Osteocyte (in vitro differentiated cells): Measurements from ENCODE around the gene NR4A1. TPM values are rescaled to one million over a fixed set of nuclear protein-coding genes. Genes with fewer than 3 reads are reported as not detected.

Experiments used
- DNase-seq: peaks from one replicate; pipeline ENCODE4 v3.0.0; 2021; ENCODE audit warnings: mixed read lengths; ENCODE audit not compliant: unreplicated experiment; ENCODE audit errors: extremely low spot score
- H3K27ac Mint-ChIP-seq: one replicate; pipeline ENCODE4 v1.8.0; 2021; ENCODE audit warnings: mild to moderate bottlenecking, mixed read lengths; ENCODE audit not compliant: unreplicated experiment
- H3K27me3 Mint-ChIP-seq: one replicate; pipeline ENCODE4 v1.8.0; 2021; ENCODE audit warnings: mixed read lengths; ENCODE audit not compliant: unreplicated experiment
- H3K36me3 Mint-ChIP-seq: one replicate; pipeline ENCODE4 v1.8.0; 2021; ENCODE audit warnings: mixed read lengths; ENCODE audit not compliant: unreplicated experiment
- H3K4me1 Mint-ChIP-seq: one replicate; pipeline ENCODE4 v1.8.0; 2021; ENCODE audit warnings: mixed read lengths; ENCODE audit not compliant: unreplicated experiment
- H3K4me3 Mint-ChIP-seq: one replicate; pipeline ENCODE4 v1.8.0; 2021; ENCODE audit warnings: mild to moderate bottlenecking, moderate library complexity, mixed read lengths; ENCODE audit not compliant: unreplicated experiment
- H3K9me3 Mint-ChIP-seq: one replicate; pipeline ENCODE4 v1.8.0; 2021; ENCODE audit warnings: mixed read lengths; ENCODE audit not compliant: unreplicated experiment
- total RNA-seq: library from RNA; stranded (reverse); gene quantifications from 2 replicates; pipeline ENCODE4 v1.2.1, GENCODE V29; 2021
- TF ChIP-seq, protein P1 (sequence below): fragments of 200-600 bp; sonication (generic); IDR thresholded peaks from 2 replicates; pipeline ENCODE4 v1.5.0; 2021; ENCODE audit warnings: antibody characterized with exemption, mild to moderate bottlenecking, moderate library complexity

NR4A1 gene
- total RNA-seq, 1 donor from 2014 or later: 13.0 TPM

DNA sequence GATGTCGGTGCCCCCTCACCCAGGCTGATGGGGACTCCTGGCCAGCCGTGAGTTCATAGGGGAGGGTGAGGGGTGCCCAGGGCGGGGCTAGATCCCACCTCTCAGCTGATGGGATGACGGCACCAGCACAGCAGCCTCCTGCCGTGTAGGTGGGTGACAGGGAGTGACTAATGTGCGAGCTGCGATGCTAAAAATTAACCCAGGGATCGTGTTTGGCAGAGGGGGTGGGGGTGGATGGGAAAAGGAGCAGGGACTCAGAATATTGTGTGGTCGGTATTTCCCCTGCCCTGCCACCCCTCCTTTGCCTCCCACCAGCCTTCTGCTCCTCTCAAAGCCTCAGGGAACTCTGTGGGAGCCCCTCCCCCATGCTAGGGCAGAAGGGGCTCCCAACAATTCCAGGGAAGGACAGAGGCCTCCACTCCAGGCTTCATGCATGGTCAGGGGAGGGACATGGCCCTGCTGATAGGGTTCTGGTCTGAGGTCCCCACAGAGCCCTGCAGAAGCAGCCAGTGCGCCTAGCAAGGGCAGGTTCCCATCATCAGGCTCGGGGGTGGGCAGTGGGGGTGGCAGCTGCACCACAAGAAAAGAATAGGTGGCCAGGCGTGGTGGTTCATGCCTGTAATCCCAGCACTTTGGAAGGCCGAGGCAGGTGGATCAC, 32.0 kb upstream of the NR4A1 start:
- Mint-ChIP-seq H3K27ac (no peak overlapping the region), H3K4me3 (no peak overlapping the region), H3K27me3 (no peaks in the 10 kb centered on the region), H3K4me1 (peaks cover 21% of the 10 kb centered on the region), H3K9me3 (no peaks in the 10 kb centered on the region), H3K36me3 (no peaks in the 10 kb centered on the region)
- TF ChIP-seq, protein P1, sequence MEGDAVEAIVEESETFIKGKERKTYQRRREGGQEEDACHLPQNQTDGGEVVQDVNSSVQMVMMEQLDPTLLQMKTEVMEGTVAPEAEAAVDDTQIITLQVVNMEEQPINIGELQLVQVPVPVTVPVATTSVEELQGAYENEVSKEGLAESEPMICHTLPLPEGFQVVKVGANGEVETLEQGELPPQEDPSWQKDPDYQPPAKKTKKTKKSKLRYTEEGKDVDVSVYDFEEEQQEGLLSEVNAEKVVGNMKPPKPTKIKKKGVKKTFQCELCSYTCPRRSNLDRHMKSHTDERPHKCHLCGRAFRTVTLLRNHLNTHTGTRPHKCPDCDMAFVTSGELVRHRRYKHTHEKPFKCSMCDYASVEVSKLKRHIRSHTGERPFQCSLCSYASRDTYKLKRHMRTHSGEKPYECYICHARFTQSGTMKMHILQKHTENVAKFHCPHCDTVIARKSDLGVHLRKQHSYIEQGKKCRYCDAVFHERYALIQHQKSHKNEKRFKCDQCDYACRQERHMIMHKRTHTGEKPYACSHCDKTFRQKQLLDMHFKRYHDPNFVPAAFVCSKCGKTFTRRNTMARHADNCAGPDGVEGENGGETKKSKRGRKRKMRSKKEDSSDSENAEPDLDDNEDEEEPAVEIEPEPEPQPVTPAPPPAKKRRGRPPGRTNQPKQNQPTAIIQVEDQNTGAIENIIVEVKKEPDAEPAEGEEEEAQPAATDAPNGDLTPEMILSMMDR: no peak
- DNase-seq: no peak

DNA sequence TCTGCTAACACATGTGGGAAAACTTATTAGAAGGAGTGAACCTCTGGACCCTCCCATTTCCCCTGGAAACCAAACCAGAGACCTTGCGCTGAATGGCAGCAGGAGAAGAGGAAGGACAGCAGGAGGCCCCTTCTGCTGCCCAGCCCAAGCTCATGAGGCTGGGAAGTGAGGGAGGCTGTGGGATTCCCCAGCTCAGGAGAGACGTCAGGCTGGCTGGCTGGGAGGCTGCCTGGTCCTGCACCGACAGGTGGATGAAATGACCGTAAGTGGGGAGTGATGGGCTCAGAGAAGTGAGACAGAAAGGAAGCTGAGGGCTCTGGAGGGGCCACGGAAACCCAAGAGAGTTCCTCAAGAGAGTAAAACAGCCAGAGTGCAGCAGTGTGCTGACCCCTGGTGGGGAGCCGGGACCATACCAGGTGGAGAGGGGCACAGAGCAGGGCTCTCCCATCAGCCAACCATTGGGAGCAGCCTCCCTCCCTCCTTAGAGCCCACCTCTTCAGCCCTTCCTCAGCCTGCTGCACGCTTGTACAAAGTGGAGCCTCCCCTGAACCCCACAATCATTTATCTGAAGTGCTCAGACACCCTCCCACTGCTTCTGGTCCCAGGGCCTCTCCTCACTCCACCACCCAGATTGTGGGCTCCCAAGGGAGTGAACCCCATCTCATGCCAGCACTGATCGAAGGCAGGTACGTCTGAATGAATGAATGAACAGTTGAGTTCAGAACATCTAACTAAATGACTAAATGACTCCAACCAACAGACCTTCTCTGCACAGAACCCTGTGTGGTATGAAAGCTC, 30.5 kb upstream of the NR4A1 start:
- H3K4me1 Mint-ChIP-seq: peaks cover 29% of the 10 kb centered on the region
- no peaks in the 10 kb centered on the region for H3K36me3 Mint-ChIP-seq
- H3K27ac Mint-ChIP-seq: no peak overlapping the region
- no peaks in the 10 kb centered on the region for H3K9me3 Mint-ChIP-seq
- DNase-seq: no peak
- TF ChIP-seq, protein P1: peak; percentile 71
- H3K4me3 Mint-ChIP-seq: peak overlapping the region; percentile 18
- H3K27me3 Mint-ChIP-seq: no peaks in the 10 kb centered on the region

DNA sequence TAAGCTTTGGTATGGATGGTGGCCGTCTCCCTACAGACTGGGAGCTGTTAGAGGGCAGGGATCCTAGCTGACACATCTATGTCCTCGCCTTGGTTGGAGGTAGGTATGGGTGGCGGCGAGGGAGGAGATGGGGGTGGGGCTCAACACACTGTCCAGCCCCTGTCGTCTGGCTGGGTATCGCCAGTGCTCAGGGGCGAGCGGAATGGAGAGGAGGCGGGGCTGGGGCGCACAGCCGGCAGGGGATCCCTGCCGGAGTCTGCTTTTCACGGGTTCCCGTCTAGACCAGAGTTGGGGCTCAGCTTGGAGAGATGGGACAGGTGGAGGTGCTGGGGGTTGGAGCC, 28.4 kb upstream of the NR4A1 start:
- TF ChIP-seq, protein P1: no peak
- Mint-ChIP-seq H3K4me3 (peak overlapping the region; percentile 54), H3K9me3 (no peaks in the 10 kb centered on the region), H3K4me1 (peaks cover 34% of the 10 kb centered on the region), H3K27ac (no peak overlapping the region), H3K36me3 (no peaks in the 10 kb centered on the region), H3K27me3 (no peaks in the 10 kb centered on the region)
- no peak for DNase-seq

DNA sequence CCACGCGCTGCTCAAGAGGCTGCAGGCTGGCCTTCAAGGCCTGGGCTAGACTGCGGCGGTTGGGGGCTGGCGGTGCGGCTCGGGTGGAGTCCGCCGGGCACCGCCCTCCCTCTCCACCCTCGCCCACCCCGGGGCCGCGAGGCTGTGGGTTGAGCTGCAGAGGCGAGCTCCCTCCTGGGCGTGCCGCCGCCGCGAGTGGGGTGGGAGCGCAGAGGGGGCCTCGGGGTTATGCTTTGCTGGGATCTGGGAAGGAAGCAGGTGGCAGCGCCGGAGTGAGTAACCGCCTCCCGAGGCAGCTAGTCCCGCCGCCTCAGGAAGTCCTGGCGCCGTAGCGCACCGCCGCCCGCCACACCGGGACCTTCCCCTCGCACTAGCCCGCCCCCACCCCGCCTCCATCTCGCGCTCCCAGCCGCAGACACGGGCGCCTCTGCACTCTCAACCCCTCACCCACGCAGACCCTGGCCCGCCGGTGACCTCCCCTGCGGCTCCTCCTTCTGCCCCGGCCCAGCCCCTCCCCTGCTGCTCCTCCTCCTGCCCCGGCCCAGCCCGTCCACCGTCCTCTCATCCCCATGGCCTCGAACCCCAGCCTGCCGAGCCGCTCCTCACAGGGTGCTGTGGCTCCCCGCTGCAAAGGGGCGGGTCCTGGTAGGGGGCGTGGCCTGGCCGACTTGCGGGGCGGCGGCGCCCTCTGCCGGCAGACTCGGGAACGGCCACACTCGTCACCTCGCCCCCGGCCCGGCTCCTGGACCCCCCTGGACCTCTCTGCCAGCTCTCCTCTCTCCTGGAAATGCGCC, 27.9 kb upstream of the NR4A1 start:
- Mint-ChIP-seq H3K9me3 (no peaks in the 10 kb centered on the region), H3K27me3 (no peaks in the 10 kb centered on the region), H3K36me3 (no peaks in the 10 kb centered on the region), H3K4me3 (peak overlapping the region; percentile 75), H3K4me1 (peaks cover 34% of the 10 kb centered on the region), H3K27ac (no peak overlapping the region)
- TF ChIP-seq, protein P1: peak; percentile 95
- peak; percentile 94 for DNase-seq
